HepG2 (cell line): ENCODE data around the gene QRSL1. TPM values are rescaled to one million over a fixed set of nuclear protein-coding genes. Genes with fewer than 3 reads are reported as not detected.
A peak's percentile ranks its signal among the peaks of the same experiment; 100 is the strongest.

Experiments
- HDAC2 ChIP-seq: sonication (generic); formaldehyde crosslinking; IDR thresholded peaks from 2 replicates; pipeline ENCODE4 v1.4.0; 2020; ENCODE audit warnings: missing genetic modification reagents
- HNRNPL ChIP-seq: fragments of 200-400 bp; formaldehyde crosslinking; IDR thresholded peaks from 2 replicates; pipeline ENCODE4 v1.6.1; 2017; ENCODE audit warnings: mild to moderate bottlenecking, low read depth, low read length
- KAT7 ChIP-seq: IDR thresholded peaks from 2 replicates; pipeline ENCODE4 v1.6.1; 2018; ENCODE audit warnings: borderline replicate concordance, missing compliant biosample characterization
- NONO ChIP-seq, 2 experiments: fragments of 450-650 bp in 1 of 2; sonication (generic) in 1 of 2; formaldehyde crosslinking in 1 of 2; IDR thresholded peaks in 1 of 2; conservative IDR thresholded peaks in 1 of 2; 2 replicates each; pipeline versions ENCODE4 v1.6.1 to v1.8.0; 2017 to 2022; ENCODE audit warnings: mild to moderate bottlenecking in 1 of 2, missing genetic modification reagents in 1 of 2, moderate library complexity in 1 of 2
- SP4 ChIP-seq: sonication (generic); formaldehyde crosslinking; IDR thresholded peaks from 2 replicates; pipeline ENCODE4 v1.8.1; 2023; ENCODE audit warnings: mild to moderate bottlenecking, missing genetic modification reagents
- STAG1 ChIP-seq: sonication (generic); formaldehyde crosslinking; IDR thresholded peaks from 2 replicates; pipeline ENCODE4 v1.4.0; 2020; ENCODE audit warnings: missing genetic modification reagents
- YY1 ChIP-seq: IDR thresholded peaks from 2 replicates; pipeline ENCODE4 v1.6.1; 2011; ENCODE audit warnings: low read length, low read depth, moderate library complexity, mild to moderate bottlenecking; ENCODE audit not compliant: insufficient read depth, insufficient replicate concordance
- ZNF234 ChIP-seq: sonication (generic); formaldehyde crosslinking; conservative IDR thresholded peaks from 2 replicates; pipeline ENCODE4 v1.5.1; 2020; ENCODE audit warnings: mild to moderate bottlenecking, missing genetic modification reagents
- ZNF235 ChIP-seq: sonication (generic); formaldehyde crosslinking; IDR thresholded peaks from 2 replicates; pipeline ENCODE4 v1.8.1; 2023; ENCODE audit warnings: mild to moderate bottlenecking, missing genetic modification reagents, borderline replicate concordance
- ZNF3 ChIP-seq: IDR thresholded peaks from 2 replicates; pipeline ENCODE4 v1.7.0; 2017; ENCODE audit warnings: inconsistent platforms
- polyA plus RNA-seq, 8 experiments: library from polyadenylated mRNA; depleted of rRNA in 3 of 8; stranded (reverse) in 7 of 8; unstranded in 1 of 8; fragments of >200 nt; fragmentation: Illumina TruSeq in 4 of 8; extraction: Trizol in 4 of 8; gene quantifications; 2 replicates each; pipeline versions ENCODE4 v1.2.1 to v1.2.3, GENCODE V29; 2011 to 2016; ENCODE audit warnings: low read depth in 4 of 8, missing spikeins in 1 of 8, mixed read lengths in 1 of 8; ENCODE audit not compliant: insufficient read depth in 1 of 8
- total RNA-seq, 5 experiments: library from RNA; depleted of rRNA; stranded (reverse); fragments of >200 nt; fragmentation: Illumina TruSeq; extraction: Trizol; gene quantifications; 2 replicates each; pipeline ENCODE4 v1.2.3, GENCODE V29; 2016; ENCODE audit warnings: low read depth in 1 of 5
- TF ChIP-seq, protein P1 (sequence below): IDR thresholded peaks from 2 replicates; pipeline ENCODE4 v1.6.1; 2016; ENCODE audit warnings: low read depth, missing genetic modification reagents, missing compliant biosample characterization
- TF ChIP-seq, protein P2 (sequence below): sonication (generic); formaldehyde crosslinking; IDR thresholded peaks from 2 replicates; pipeline ENCODE4 v1.5.0; 2020; ENCODE audit warnings: mild to moderate bottlenecking, missing genetic modification reagents, moderate library complexity
- TF ChIP-seq, protein P3 (sequence below): sonication (generic); formaldehyde crosslinking; IDR thresholded peaks from 2 replicates; pipeline ENCODE4 v1.4.0; 2020; ENCODE audit warnings: missing genetic modification reagents; ENCODE audit errors: not compliant biosample characterization
- TF ChIP-seq, protein P4 (sequence below): sonication (generic); formaldehyde crosslinking; IDR thresholded peaks from 2 replicates; pipeline ENCODE4 v1.5.0; 2020; ENCODE audit warnings: mild to moderate bottlenecking, missing genetic modification reagents
- TF ChIP-seq, protein P5 (sequence below): sonication (generic); formaldehyde crosslinking; IDR thresholded peaks from 2 replicates; pipeline ENCODE4 v1.5.0; 2020; ENCODE audit warnings: missing genetic modification reagents, mild to moderate bottlenecking, borderline replicate concordance

QRSL1 gene
- total and polyA plus RNA-seq, 2 of the 13 experiments (the other 11 are each of a cell fraction or from before 2014, with no cell fraction given): 8.2 to 22.3 TPM

DNA sequence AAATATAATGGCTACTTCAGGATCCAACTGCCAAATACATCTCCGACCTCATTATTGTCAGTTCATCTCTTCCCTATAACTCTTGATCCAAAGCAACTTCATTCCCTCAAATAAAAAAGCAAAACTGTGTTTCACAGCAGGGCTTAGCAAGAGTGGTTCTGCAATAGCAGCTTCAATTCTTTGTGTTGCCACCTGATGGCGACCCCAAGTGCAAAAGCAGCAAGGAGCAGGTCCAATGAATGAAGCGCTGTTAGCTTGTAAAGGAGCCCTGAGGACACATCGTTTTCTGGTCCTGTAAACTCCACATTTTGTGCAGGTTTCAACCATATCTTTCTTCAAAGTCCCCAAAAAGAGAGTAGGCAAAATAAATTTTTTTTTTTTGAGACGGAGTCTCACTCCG, 19.7 kb upstream of the QRSL1 start (continued):
- TF ChIP-seq, protein P1, sequence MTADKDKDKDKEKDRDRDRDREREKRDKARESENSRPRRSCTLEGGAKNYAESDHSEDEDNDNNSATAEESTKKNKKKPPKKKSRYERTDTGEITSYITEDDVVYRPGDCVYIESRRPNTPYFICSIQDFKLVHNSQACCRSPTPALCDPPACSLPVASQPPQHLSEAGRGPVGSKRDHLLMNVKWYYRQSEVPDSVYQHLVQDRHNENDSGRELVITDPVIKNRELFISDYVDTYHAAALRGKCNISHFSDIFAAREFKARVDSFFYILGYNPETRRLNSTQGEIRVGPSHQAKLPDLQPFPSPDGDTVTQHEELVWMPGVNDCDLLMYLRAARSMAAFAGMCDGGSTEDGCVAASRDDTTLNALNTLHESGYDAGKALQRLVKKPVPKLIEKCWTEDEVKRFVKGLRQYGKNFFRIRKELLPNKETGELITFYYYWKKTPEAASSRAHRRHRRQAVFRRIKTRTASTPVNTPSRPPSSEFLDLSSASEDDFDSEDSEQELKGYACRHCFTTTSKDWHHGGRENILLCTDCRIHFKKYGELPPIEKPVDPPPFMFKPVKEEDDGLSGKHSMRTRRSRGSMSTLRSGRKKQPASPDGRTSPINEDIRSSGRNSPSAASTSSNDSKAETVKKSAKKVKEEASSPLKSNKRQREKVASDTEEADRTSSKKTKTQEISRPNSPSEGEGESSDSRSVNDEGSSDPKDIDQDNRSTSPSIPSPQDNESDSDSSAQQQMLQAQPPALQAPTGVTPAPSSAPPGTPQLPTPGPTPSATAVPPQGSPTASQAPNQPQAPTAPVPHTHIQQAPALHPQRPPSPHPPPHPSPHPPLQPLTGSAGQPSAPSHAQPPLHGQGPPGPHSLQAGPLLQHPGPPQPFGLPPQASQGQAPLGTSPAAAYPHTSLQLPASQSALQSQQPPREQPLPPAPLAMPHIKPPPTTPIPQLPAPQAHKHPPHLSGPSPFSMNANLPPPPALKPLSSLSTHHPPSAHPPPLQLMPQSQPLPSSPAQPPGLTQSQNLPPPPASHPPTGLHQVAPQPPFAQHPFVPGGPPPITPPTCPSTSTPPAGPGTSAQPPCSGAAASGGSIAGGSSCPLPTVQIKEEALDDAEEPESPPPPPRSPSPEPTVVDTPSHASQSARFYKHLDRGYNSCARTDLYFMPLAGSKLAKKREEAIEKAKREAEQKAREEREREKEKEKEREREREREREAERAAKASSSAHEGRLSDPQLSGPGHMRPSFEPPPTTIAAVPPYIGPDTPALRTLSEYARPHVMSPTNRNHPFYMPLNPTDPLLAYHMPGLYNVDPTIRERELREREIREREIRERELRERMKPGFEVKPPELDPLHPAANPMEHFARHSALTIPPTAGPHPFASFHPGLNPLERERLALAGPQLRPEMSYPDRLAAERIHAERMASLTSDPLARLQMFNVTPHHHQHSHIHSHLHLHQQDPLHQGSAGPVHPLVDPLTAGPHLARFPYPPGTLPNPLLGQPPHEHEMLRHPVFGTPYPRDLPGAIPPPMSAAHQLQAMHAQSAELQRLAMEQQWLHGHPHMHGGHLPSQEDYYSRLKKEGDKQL: no peak
- TF ChIP-seq KAT7 (CRISPR knock-in tag): no peak
- TF ChIP-seq, protein P2, sequence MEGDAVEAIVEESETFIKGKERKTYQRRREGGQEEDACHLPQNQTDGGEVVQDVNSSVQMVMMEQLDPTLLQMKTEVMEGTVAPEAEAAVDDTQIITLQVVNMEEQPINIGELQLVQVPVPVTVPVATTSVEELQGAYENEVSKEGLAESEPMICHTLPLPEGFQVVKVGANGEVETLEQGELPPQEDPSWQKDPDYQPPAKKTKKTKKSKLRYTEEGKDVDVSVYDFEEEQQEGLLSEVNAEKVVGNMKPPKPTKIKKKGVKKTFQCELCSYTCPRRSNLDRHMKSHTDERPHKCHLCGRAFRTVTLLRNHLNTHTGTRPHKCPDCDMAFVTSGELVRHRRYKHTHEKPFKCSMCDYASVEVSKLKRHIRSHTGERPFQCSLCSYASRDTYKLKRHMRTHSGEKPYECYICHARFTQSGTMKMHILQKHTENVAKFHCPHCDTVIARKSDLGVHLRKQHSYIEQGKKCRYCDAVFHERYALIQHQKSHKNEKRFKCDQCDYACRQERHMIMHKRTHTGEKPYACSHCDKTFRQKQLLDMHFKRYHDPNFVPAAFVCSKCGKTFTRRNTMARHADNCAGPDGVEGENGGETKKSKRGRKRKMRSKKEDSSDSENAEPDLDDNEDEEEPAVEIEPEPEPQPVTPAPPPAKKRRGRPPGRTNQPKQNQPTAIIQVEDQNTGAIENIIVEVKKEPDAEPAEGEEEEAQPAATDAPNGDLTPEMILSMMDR (CRISPR knock-in tag): peak; percentile 72
- TF ChIP-seq ZNF234 (CRISPR knock-in tag): no peak
- TF ChIP-seq YY1: no peak
- TF ChIP-seq, protein P3, sequence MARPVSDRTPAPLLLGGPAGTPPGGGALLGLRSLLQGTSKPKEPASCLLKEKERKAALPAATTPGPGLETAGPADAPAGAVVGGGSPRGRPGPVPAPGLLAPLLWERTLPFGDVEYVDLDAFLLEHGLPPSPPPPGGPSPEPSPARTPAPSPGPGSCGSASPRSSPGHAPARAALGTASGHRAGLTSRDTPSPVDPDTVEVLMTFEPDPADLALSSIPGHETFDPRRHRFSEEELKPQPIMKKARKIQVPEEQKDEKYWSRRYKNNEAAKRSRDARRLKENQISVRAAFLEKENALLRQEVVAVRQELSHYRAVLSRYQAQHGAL (CRISPR knock-in tag): no peak
- no peak for TF ChIP-seq ZNF235
- TF ChIP-seq NONO (IDR thresholded peaks at IDR 0.05): no peak
- TF ChIP-seq NONO (CRISPR knock-in tag; conservative IDR thresholded peaks at IDR 0.05): no peak
- TF ChIP-seq, protein P4, sequence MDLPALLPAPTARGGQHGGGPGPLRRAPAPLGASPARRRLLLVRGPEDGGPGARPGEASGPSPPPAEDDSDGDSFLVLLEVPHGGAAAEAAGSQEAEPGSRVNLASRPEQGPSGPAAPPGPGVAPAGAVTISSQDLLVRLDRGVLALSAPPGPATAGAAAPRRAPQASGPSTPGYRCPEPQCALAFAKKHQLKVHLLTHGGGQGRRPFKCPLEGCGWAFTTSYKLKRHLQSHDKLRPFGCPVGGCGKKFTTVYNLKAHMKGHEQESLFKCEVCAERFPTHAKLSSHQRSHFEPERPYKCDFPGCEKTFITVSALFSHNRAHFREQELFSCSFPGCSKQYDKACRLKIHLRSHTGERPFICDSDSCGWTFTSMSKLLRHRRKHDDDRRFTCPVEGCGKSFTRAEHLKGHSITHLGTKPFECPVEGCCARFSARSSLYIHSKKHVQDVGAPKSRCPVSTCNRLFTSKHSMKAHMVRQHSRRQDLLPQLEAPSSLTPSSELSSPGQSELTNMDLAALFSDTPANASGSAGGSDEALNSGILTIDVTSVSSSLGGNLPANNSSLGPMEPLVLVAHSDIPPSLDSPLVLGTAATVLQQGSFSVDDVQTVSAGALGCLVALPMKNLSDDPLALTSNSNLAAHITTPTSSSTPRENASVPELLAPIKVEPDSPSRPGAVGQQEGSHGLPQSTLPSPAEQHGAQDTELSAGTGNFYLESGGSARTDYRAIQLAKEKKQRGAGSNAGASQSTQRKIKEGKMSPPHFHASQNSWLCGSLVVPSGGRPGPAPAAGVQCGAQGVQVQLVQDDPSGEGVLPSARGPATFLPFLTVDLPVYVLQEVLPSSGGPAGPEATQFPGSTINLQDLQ: no peak
- peak; percentile 80 for TF ChIP-seq STAG1 (CRISPR knock-in tag)
- no peak for TF ChIP-seq SP4 (CRISPR knock-in tag)
- TF ChIP-seq, protein P5, sequence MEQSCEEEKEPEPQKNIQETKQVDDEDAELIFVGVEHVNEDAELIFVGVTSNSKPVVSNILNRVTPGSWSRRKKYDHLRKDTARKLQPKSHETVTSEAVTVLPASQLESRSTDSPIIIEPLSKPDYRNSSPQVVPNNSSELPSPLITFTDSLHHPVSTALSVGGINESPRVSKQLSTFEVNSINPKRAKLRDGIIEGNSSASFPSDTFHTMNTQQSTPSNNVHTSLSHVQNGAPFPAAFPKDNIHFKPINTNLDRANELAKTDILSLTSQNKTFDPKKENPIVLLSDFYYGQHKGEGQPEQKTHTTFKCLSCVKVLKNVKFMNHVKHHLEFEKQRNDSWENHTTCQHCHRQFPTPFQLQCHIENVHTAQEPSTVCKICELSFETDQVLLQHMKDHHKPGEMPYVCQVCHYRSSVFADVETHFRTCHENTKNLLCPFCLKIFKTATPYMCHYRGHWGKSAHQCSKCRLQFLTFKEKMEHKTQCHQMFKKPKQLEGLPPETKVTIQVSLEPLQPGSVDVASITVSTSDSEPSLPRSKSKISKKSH (CRISPR knock-in tag): no peak
- no peak for TF ChIP-seq HDAC2
- TF ChIP-seq ZNF3 (CRISPR knock-in tag): no peak
- TF ChIP-seq HNRNPL: no peak
